NB4 (cell line): ENCODE data around the gene CNTN4.

ENCODE experiments used
- DNase-seq: peaks from one replicate; pipeline ENCODE4 v3.0.0; 2010; ENCODE audit warnings: low read depth
- H3K4me3 ChIP-seq: one replicate; pipeline ENCODE4 v1.5.1; 2011; ENCODE audit warnings: mild to moderate bottlenecking, low read depth, low read length, moderate library complexity
- MYC ChIP-seq: IDR thresholded peaks from 2 replicates; pipeline ENCODE4 v1.6.1; 2011; ENCODE audit warnings: low read depth, low read length
- POLR2A ChIP-seq: IDR thresholded peaks from 2 replicates; pipeline ENCODE4 v1.6.1; 2011; ENCODE audit warnings: mild to moderate bottlenecking; ENCODE audit not compliant: insufficient read length; ENCODE audit errors: extremely low read depth
- TF ChIP-seq, protein P1 (sequence below): IDR thresholded peaks from one replicate; pipeline ENCODE4 v1.5.1; 2012; ENCODE audit warnings: low read depth, low read length
- TF ChIP-seq, protein P2 (sequence below): IDR thresholded peaks from 2 replicates; pipeline ENCODE4 v1.6.1; 2011; ENCODE audit warnings: low read depth, low read length

Gene CNTN4

DNA sequence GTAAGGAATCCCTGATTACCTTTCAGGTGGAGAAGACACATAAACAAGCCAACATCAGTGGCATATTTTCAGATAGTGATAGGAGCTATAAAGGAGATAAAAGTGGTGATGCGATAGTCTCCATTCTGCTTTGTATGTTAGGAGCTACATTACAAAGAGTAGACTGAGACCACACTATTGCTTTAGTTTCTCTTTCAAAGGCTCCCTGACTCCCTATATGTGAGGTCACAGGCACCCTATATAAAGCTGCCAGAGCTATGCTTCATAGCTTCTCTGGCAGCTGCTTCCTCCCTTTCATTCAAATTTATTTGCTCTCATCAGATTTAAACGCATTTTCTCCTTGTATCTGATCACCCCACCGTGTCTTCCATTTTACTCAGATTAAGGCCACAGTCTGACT lies 544.9 kb downstream of the CNTN4 start:
- DNase-seq = no peak
- no peak overlapping the region for H3K4me3 ChIP-seq
- TF ChIP-seq, protein P1, sequence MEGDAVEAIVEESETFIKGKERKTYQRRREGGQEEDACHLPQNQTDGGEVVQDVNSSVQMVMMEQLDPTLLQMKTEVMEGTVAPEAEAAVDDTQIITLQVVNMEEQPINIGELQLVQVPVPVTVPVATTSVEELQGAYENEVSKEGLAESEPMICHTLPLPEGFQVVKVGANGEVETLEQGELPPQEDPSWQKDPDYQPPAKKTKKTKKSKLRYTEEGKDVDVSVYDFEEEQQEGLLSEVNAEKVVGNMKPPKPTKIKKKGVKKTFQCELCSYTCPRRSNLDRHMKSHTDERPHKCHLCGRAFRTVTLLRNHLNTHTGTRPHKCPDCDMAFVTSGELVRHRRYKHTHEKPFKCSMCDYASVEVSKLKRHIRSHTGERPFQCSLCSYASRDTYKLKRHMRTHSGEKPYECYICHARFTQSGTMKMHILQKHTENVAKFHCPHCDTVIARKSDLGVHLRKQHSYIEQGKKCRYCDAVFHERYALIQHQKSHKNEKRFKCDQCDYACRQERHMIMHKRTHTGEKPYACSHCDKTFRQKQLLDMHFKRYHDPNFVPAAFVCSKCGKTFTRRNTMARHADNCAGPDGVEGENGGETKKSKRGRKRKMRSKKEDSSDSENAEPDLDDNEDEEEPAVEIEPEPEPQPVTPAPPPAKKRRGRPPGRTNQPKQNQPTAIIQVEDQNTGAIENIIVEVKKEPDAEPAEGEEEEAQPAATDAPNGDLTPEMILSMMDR = no peak
- TF ChIP-seq POLR2A = no peak
- no peak for TF ChIP-seq MYC
- TF ChIP-seq, protein P2, sequence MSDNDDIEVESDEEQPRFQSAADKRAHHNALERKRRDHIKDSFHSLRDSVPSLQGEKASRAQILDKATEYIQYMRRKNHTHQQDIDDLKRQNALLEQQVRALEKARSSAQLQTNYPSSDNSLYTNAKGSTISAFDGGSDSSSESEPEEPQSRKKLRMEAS = no peak

DNA sequence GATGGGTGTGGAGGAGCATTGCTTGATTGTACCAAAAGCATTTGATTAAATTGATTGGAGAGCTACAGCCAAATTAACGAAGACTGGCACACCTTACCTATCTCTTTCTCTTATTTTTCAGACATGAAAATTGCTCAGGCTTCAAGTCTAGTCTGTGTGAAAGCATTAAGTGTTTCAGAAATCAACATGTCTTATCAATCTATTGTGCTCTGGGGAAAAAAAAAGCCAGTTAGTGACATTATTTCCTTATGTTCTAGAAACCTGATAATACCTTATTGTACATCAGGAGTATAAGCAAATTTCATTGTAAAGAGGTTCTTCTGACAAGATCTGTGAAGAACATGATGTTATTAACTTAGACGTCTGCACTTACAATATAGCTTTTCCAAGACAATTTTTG lies 546.3 kb downstream of the CNTN4 start:
- TF ChIP-seq MYC (no peak), POLR2A (no peak)
- TF ChIP-seq, protein P2 = no peak
- TF ChIP-seq, protein P1 = no peak
- no peak for DNase-seq
- H3K4me3 ChIP-seq = no peak overlapping the region

GRCh38 chr3:2650746-2651145 lies 552.1 kb downstream of the CNTN4 start:
- TF ChIP-seq MYC (no peak), POLR2A (no peak)
- TF ChIP-seq, protein P1 = no peak
- TF ChIP-seq, protein P2 = no peak
- DNase-seq = no peak
- no peak overlapping the region for H3K4me3 ChIP-seq

DNA sequence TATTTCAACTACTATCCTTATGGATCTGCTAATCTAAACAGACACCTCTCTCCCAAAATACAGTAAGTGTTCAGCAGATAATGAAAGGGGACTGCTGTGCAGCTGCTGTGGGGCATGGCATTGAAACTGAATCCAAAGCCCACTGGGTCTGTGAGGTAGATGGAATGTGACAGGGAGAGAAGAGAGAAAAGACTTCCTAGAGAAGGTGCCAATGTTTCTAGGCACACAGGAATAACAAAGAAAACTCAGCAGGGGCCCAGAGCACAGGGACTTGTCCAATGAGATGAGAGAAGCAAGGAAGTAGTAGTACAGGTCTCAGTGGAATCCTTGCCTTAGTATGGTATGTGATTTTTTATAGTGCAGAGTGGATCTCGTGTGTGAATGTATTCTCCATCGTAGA lies 553.7 kb downstream of the CNTN4 start:
- TF ChIP-seq, protein P1 = no peak
- TF ChIP-seq, protein P2 = no peak
- TF ChIP-seq MYC (no peak), POLR2A (no peak)
- no peak overlapping the region for H3K4me3 ChIP-seq
- no peak for DNase-seq

- no peak for DNase-seq
- H3K4me3 ChIP-seq = no peak overlapping the region
- TF ChIP-seq, protein P2 = no peak
Measured at GRCh38 chr3:2653706-2654105, 555.0 kb downstream of the CNTN4 start.

DNA sequence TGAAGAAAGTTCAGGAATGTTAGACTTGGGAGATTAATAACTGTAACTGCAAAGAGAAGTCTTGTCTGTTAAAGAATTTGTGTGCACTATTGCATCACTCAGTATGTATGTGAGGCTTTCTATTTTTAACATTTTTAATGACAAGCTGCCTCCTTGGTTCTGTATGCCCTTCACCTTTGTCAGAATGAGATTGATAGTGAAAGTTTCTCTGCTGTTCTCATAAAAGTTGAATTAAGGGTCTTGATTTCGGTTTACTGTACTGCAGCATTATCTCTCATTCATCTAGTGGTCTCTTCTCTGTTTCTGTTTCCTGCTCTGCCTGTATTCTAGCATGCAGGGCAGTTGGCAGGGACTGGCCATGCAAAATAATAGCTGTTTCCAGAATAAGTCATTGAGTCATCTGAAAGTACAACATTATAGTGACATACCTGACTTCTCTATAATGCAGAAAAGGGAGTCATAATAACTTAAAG lies 556.6 kb downstream of the CNTN4 start:
- H3K4me3 ChIP-seq = no peak overlapping the region
- DNase-seq = no peak
- TF ChIP-seq, protein P2 = no peak
